Measurements from ENCODE around the gene MS4A18. TPM values are rescaled to one million over a fixed set of nuclear protein-coding genes. Genes with fewer than 3 reads are reported as not detected.

Gene MS4A18
- total RNA-seq, 1 experiment from 2014 or later = not detected

GRCh38 chr11:60775420-60775961, 51.0 kb downstream of the MS4A18 start:
- Mint-ChIP-seq H3K4me1 (peaks cover 7% of the 10 kb centered on the region), H3K36me3 (no peaks in the 10 kb centered on the region), H3K27me3 (ENCODE audit: low read depth) (peaks cover 5% of the 10 kb centered on the region; the same call in 1 of the 2 replicates), H3K4me3 (no peak overlapping the region), H3K9me3 (no peaks in the 10 kb centered on the region; the same call in 1 of the 2 replicates), H3K27ac (no peak overlapping the region)
- TF ChIP-seq RORB (CRISPR knock-in tag; IDR thresholded peaks at IDR 0.05) (no peak), NR1H2 (CRISPR knock-in tag; IDR thresholded peaks at IDR 0.05) (no peak), CTCF (IDR thresholded peaks at IDR 0.05) (peak; percentile 89), FOXJ3 (CRISPR knock-in tag; IDR thresholded peaks at IDR 0.05; ENCODE audit: borderline replicate concordance) (no peak), MAX (CRISPR knock-in tag; IDR thresholded peaks at IDR 0.05) (peak; percentile 21; the same call in 1 of the 2 replicates), ATF3 (CRISPR knock-in tag; conservative IDR thresholded peaks at IDR 0.05) (no peak)
- CTCF ChIA-PET = interaction anchor here (0.5 to 8.9 kb wide), 37 partner anchors 10 to 416 kb away, joined by 3 to 125 read pairs (median 3); partner anchors contain the start of genes CCDC86, MS4A10, MS4A15 and PRPF19
- peak; percentile 93 for DNase-seq (ENCODE audit: low spot score)
- peak; percentile 99 for ATAC-seq
- POLR2A ChIA-PET = interaction anchor here (0.6 kb wide), 1 partner anchor 66 kb away, joined by 3 read pairs; no protein-coding TSS in a partner anchor

- ATAC-seq = no peak
- TF ChIP-seq ESRRA (CRISPR knock-in tag; IDR thresholded peaks at IDR 0.05; ENCODE audit: borderline replicate concordance) = no peak
- Mint-ChIP-seq H3K36me3 (no peaks in the 10 kb centered on the region), H3K4me3 (no peak overlapping the region), H3K27me3 (ENCODE audit: low read depth) (peaks cover 5% of the 10 kb centered on the region; the same call in 1 of the 2 replicates), H3K27ac (no peak overlapping the region), H3K9me3 (no peaks in the 10 kb centered on the region; the same call in 1 of the 2 replicates), H3K4me1 (peaks cover 7% of the 10 kb centered on the region)
- POLR2A ChIA-PET = no interaction called here
- CTCF ChIA-PET = interaction anchor here (0.8 to 8.9 kb wide), 19 partner anchors 9 to 140 kb away, joined by 3 to 125 read pairs (median 5); partner anchors contain the start of genes CCDC86, MS4A10 and PRPF19
- no peak for DNase-seq (ENCODE audit: low spot score)
Observed at GRCh38 chr11:60776167-60776566, 51.6 kb downstream of the MS4A18 start.

GRCh38 chr11:60777106-60777505, 52.6 kb downstream of the MS4A18 start:
- Mint-ChIP-seq H3K4me1 (peaks cover 7% of the 10 kb centered on the region), H3K36me3 (no peaks in the 10 kb centered on the region), H3K27me3 (ENCODE audit: low read depth) (peaks cover 5% of the 10 kb centered on the region; the same call in 1 of the 2 replicates), H3K4me3 (no peak overlapping the region), H3K9me3 (no peaks in the 10 kb centered on the region; the same call in 1 of the 2 replicates), H3K27ac (no peak overlapping the region)
- TF ChIP-seq PRDM15 (CRISPR knock-in tag; IDR thresholded peaks at IDR 0.05) (no peak), IRF1 (CRISPR knock-in tag; IDR thresholded peaks at IDR 0.05) (no peak), TP53 (CRISPR knock-in tag; IDR thresholded peaks at IDR 0.05) (no peak), MLX (CRISPR knock-in tag; IDR thresholded peaks at IDR 0.05) (no peak), ZNF121 (CRISPR knock-in tag; IDR thresholded peaks at IDR 0.05) (no peak), CREM (CRISPR knock-in tag; IDR thresholded peaks at IDR 0.05) (no peak), SMAD3 (CRISPR knock-in tag; IDR thresholded peaks at IDR 0.05; ENCODE audit: borderline replicate concordance) (no peak), ZNF396 (CRISPR knock-in tag; IDR thresholded peaks at IDR 0.05; ENCODE audit: borderline replicate concordance) (no peak), SMAD4 (CRISPR knock-in tag; IDR thresholded peaks at IDR 0.05) (no peak), NR3C1 (CRISPR knock-in tag; conservative IDR thresholded peaks at IDR 0.05; ENCODE audit: low read depth) (no peak), ZNF512 (CRISPR knock-in tag; IDR thresholded peaks at IDR 0.05; ENCODE audit: borderline replicate concordance) (no peak), PRRX2 (CRISPR knock-in tag; IDR thresholded peaks at IDR 0.05) (no peak), GRHL2 (CRISPR knock-in tag; IDR thresholded peaks at IDR 0.05; ENCODE audit: insufficient replicate concordance, severe bottlenecking) (no peak)
- ATAC-seq (no peak), DNase-seq (ENCODE audit: low spot score) (no peak)
- ChIA-PET CTCF (interaction anchor here (2.2 to 8.9 kb wide), 5 partner anchors 13 to 122 kb away, joined by 8 to 125 read pairs (median 24); no protein-coding TSS in a partner anchor), POLR2A (no interaction called here)
